Thyroid gland (tissue), 4 donors: ENCODE results near the gene GPR137B.

Source experiments
- POLR2A ChIP-seq, 2 donors: fragments of 450-650 bp; IDR thresholded peaks; one replicate each; pipeline ENCODE4 v1.6.1; 2017; ENCODE audit warnings: antibody characterized with exemption in 2 of 2, mild to moderate bottlenecking in 2 of 2, moderate library complexity in 1 of 2
- TF ChIP-seq, protein P1 (sequence below), 6 experiments: fragments of 200-600 bp in 3 of 6; fragments of 450-650 bp in 3 of 6; sonication (generic) in 3 of 6; IDR thresholded peaks; one replicate each; pipeline ENCODE4 v1.5.1; 2016 to 2019; ENCODE audit warnings: antibody characterized with exemption in 6 of 6, mild to moderate bottlenecking in 2 of 6, inconsistent platforms in 1 of 6, moderate library complexity in 1 of 6

GRCh38 chr1:236220473-236220872, 78.1 kb downstream of the GPR137B start:
- TF ChIP-seq, protein P1, sequence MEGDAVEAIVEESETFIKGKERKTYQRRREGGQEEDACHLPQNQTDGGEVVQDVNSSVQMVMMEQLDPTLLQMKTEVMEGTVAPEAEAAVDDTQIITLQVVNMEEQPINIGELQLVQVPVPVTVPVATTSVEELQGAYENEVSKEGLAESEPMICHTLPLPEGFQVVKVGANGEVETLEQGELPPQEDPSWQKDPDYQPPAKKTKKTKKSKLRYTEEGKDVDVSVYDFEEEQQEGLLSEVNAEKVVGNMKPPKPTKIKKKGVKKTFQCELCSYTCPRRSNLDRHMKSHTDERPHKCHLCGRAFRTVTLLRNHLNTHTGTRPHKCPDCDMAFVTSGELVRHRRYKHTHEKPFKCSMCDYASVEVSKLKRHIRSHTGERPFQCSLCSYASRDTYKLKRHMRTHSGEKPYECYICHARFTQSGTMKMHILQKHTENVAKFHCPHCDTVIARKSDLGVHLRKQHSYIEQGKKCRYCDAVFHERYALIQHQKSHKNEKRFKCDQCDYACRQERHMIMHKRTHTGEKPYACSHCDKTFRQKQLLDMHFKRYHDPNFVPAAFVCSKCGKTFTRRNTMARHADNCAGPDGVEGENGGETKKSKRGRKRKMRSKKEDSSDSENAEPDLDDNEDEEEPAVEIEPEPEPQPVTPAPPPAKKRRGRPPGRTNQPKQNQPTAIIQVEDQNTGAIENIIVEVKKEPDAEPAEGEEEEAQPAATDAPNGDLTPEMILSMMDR (IDR thresholded peaks at IDR 0.05), result no peak
- TF ChIP-seq POLR2A (IDR thresholded peaks at IDR 0.05), result no peak
